Keratinocyte (primary cell): ENCODE results near the gene OR10A2.

Source experiments
- EZH2 ChIP-seq: IDR thresholded peaks from one replicate; pipeline ENCODE4 v1.6.1; 2012; ENCODE audit warnings: inconsistent platforms, mild to moderate bottlenecking, low read length, moderate library complexity
- TF ChIP-seq, protein P1 (sequence below), 3 experiments: IDR thresholded peaks in 1 of 3; conservative IDR thresholded peaks in 1 of 3; optimal IDR thresholded peaks in 1 of 3; 2 replicates in 2 of 3; 3 replicates in 1 of 3; pipeline versions ENCODE3 to v1.5.1; 2011; ENCODE audit warnings: low read length in 3 of 3, mild to moderate bottlenecking in 3 of 3, moderate library complexity in 2 of 3, control low read depth in 1 of 3, inconsistent platforms in 1 of 3; ENCODE audit not compliant: insufficient read depth in 2 of 3; ENCODE audit errors: extremely low read depth in 1 of 3

DNA sequence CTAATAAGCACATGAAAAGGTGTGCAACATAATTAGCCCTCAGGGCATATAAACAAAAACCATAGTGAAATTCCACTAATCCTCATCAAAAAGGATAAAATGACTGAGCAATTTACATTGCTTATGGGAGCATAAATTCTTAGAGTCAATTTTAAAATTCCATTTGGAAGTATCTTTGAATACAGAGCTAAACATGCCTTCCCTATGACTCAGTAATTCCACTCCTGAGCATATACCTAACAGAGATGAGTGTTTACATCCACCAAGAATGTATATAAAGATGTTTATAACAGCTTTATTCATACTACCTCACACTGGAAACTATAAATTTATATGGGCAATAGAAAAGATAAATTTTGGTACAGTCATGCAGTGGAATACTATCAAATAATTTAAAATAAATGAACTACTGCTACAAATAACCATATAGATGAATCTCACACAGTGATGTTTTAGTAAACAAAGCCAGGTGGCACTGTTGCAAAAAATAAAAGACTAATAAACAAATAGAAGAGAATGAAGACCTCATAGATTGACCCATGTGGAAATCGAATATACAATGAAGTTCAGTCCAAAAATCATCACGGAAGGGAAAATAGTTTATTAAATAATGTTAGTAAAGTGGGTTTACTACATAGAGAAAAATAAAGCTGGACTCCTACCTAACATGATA, 37.6 kb downstream of the OR10A2 start:
- no peak for TF ChIP-seq EZH2
- TF ChIP-seq, protein P1, sequence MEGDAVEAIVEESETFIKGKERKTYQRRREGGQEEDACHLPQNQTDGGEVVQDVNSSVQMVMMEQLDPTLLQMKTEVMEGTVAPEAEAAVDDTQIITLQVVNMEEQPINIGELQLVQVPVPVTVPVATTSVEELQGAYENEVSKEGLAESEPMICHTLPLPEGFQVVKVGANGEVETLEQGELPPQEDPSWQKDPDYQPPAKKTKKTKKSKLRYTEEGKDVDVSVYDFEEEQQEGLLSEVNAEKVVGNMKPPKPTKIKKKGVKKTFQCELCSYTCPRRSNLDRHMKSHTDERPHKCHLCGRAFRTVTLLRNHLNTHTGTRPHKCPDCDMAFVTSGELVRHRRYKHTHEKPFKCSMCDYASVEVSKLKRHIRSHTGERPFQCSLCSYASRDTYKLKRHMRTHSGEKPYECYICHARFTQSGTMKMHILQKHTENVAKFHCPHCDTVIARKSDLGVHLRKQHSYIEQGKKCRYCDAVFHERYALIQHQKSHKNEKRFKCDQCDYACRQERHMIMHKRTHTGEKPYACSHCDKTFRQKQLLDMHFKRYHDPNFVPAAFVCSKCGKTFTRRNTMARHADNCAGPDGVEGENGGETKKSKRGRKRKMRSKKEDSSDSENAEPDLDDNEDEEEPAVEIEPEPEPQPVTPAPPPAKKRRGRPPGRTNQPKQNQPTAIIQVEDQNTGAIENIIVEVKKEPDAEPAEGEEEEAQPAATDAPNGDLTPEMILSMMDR (optimal IDR thresholded peaks at IDR 0.05 in 1 of 3, IDR thresholded peaks at IDR 0.05 in 1 of 3, conservative IDR thresholded peaks at IDR 0.05 in 1 of 3; ENCODE audit: extremely low read depth in 1 of 3, insufficient read depth in 2 of 3, low read length in 3 of 3), result no peak
